Cardiac muscle cell (in vitro differentiated cells and primary cell): ENCODE results near the gene LHFPL5. TPM values are rescaled to one million over a fixed set of nuclear protein-coding genes. Genes with fewer than 3 reads are reported as not detected.

ENCODE experiments used
- DNase-seq, 2 donors: peaks; one replicate each; pipeline versions ENCODE4 v3.0.0 to v3.0.0-alpha.2; 2010 to 2017; ENCODE audit warnings: low read depth in 1 of 2, low spot score in 1 of 2
- H3K27ac ChIP-seq: fragments of 200-600 bp; sonication (generic); 2 replicates; pipeline ENCODE4 v1.5.1; 2016
- H3K27me3 ChIP-seq: fragments of 200-600 bp; sonication (generic); 2 replicates; pipeline ENCODE4 v1.6.0; 2016; ENCODE audit warnings: control low read depth
- H3K36me3 ChIP-seq: fragments of 200-600 bp; sonication (generic); 2 replicates; pipeline ENCODE4 v1.5.1; 2016; ENCODE audit warnings: control low read depth
- H3K4me1 ChIP-seq: fragments of 200-600 bp; sonication (generic); 2 replicates; pipeline ENCODE4 v1.8.1; 2017; ENCODE audit warnings: low read depth, mild to moderate bottlenecking, mixed run types
- H3K4me3 ChIP-seq: fragments of 200-600 bp; sonication (generic); 2 replicates; pipeline ENCODE4 v1.5.1; 2016; ENCODE audit warnings: mild to moderate bottlenecking
- H3K9me3 ChIP-seq: fragments of 200-600 bp; sonication (generic); 2 replicates; pipeline ENCODE4 v1.5.1; 2017; ENCODE audit warnings: low read depth, mild to moderate bottlenecking, control low read depth
- CTCF ChIP-seq: IDR thresholded peaks from 2 replicates; pipeline ENCODE4 v1.5.1; 2012; ENCODE audit warnings: low read depth, mild to moderate bottlenecking, low read length
- polyA plus RNA-seq: library from polyadenylated mRNA; unstranded; fragments of >200 nt; fragmentation: Nextera tagmentation; extraction: Ambion mirVana; gene quantifications from 2 replicates; pipeline ENCODE4 v1.2.1, GENCODE V29; 2016
- total RNA-seq: library from RNA; depleted of rRNA; stranded (reverse); fragments of >200 nt; gene quantifications from 2 replicates; pipeline ENCODE4 v1.2.3, GENCODE V29; 2016

LHFPL5 gene
- total and polyA plus RNA-seq, 2 experiments from 2014 or later: not detected

GRCh38 chr6:35856250-35856649, 51.1 kb downstream of the LHFPL5 start:
- TF ChIP-seq CTCF: no peak
- Histone ChIP-seq H3K9me3 (no peaks in the 10 kb centered on the region), H3K27ac (no peak overlapping the region), H3K27me3 (no peaks in the 10 kb centered on the region), H3K36me3 (peaks cover 33% of the 10 kb centered on the region), H3K4me3 (no peak overlapping the region), H3K4me1 (no peaks in the 10 kb centered on the region)
- no peak for DNase-seq

GRCh38 chr6:35857853-35858252, 52.7 kb downstream of the LHFPL5 start:
- Histone ChIP-seq H3K27ac (no peak overlapping the region), H3K36me3 (peaks cover 24% of the 10 kb centered on the region), H3K4me3 (no peak overlapping the region), H3K27me3 (no peaks in the 10 kb centered on the region), H3K4me1 (no peaks in the 10 kb centered on the region), H3K9me3 (no peaks in the 10 kb centered on the region)
- no peak for DNase-seq
- no peak for TF ChIP-seq CTCF

- H3K9me3 ChIP-seq: no peaks in the 10 kb centered on the region
- DNase-seq: no peak
- H3K27ac ChIP-seq: no peak overlapping the region
- H3K4me1 ChIP-seq: no peaks in the 10 kb centered on the region
- H3K27me3 ChIP-seq: no peaks in the 10 kb centered on the region
- TF ChIP-seq CTCF: no peak
- no peak overlapping the region for H3K4me3 ChIP-seq
- H3K36me3 ChIP-seq: peaks cover 22% of the 10 kb centered on the region
Observed at GRCh38 chr6:35859367-35859766, 54.2 kb downstream of the LHFPL5 start.

Other genes starting within 250 kb of the LHFPL5 start
- 20.5 and 32.4 TPM in 2 replicates for gene FKBP5, start 116.4 kb upstream of the LHFPL5 start, total RNA-seq
- 53.0 and 89.7 TPM in 2 replicates for gene FKBP5, start 116.4 kb upstream of the LHFPL5 start, polyA plus RNA-seq
- gene ARMC12, start 68.3 kb upstream of the LHFPL5 start, total RNA-seq: 0.56 and 4.1 TPM in 2 replicates
- gene ARMC12, start 68.3 kb upstream of the LHFPL5 start, polyA plus RNA-seq: 2.3 and 4.9 TPM in 2 replicates
- gene CLPSL2, start 28.8 kb upstream of the LHFPL5 start, total RNA-seq: not detected in 2 replicates
- 1.2 TPM in 1 of 2 replicates, not detected in the other for gene CLPSL2, start 28.8 kb upstream of the LHFPL5 start, polyA plus RNA-seq
- gene CLPSL1, start 24.3 kb upstream of the LHFPL5 start, total RNA-seq: not detected in 2 replicates
- not detected in 2 replicates for gene CLPSL1, start 24.3 kb upstream of the LHFPL5 start, polyA plus RNA-seq
- not detected in 2 replicates for gene CLPS, start 8.0 kb upstream of the LHFPL5 start, total RNA-seq
- not detected in 2 replicates for gene CLPS, start 8.0 kb upstream of the LHFPL5 start, polyA plus RNA-seq
- 52.0 and 54.5 TPM in 2 replicates for gene SRPK1, start 115.7 kb downstream of the LHFPL5 start, total RNA-seq
- gene SRPK1, start 115.7 kb downstream of the LHFPL5 start, polyA plus RNA-seq: 37.6 and 50.6 TPM in 2 replicates
- gene SLC26A8, start 219.3 kb downstream of the LHFPL5 start, total RNA-seq: not detected in 2 replicates
- 0.37 TPM in 1 of 2 replicates, not detected in the other for gene SLC26A8, start 219.3 kb downstream of the LHFPL5 start, polyA plus RNA-seq
- 62.2 and 96.2 TPM in 2 replicates for gene MAPK14, start 222.5 kb downstream of the LHFPL5 start, total RNA-seq
- gene MAPK14, start 222.5 kb downstream of the LHFPL5 start, polyA plus RNA-seq: 41.6 and 61.6 TPM in 2 replicates